ENCODE results near the gene THY1.

GRCh38 chr11:119397740-119398139 lies 25.2 kb downstream of the THY1 start:
- TF ChIP-seq CTCF (IDR thresholded peaks at IDR 0.05) (no peak), POLR2AphosphoS5 (IDR thresholded peaks at IDR 0.05) (no peak), POLR2A (IDR thresholded peaks at IDR 0.05) (no peak)

All from prostate gland (tissue), 2 donors.